Activated CD4-positive, CD25-positive, alpha-beta regulatory T cell treated with anti-CD3 and anti-CD28 coated beads, Interleukin-2, amount 50 U/mL, for 72 hours (primary cell): ENCODE measurements around the gene AHCYL2.
A peak's percentile ranks its signal among the peaks of the same experiment; 100 is the strongest.

Experiments used
- DNase-seq: peaks from one replicate; pipeline ENCODE4 v3.0.0; 2021

The AHCYL2 gene

GRCh38 chr7:129224251-129225205 is at the start of gene AHCYL2:
AHCYL2 (plus strand) TSS chr7:129225030.
- DNase-seq = peak; percentile 91

- no peak for DNase-seq
These were observed 47.7 kb upstream of the AHCYL2 start for GRCh38 chr7:129176916-129177710.

- no peak for DNase-seq
These were observed 39.7 kb upstream of the AHCYL2 start for GRCh38 chr7:129184981-129185670.

- DNase-seq = no peak
These were observed 38.0 kb upstream of the AHCYL2 start for GRCh38 chr7:129186749-129187260.

GRCh38 chr7:129187681-129188371 is 37.0 kb upstream of the AHCYL2 start:
- DNase-seq = no peak

- no peak for DNase-seq
These were observed 36.4 kb upstream of the AHCYL2 start, which contains the start of gene SMO for GRCh38 chr7:129188372-129188891. SMO (plus strand) TSS chr7:129188633; CDS start chr7:129189152, 519 bp downstream.

GRCh38 chr7:129188892-129189660 is 35.8 kb upstream of the AHCYL2 start:
- DNase-seq = no peak

- no peak for DNase-seq
These were observed 35.0 kb upstream of the AHCYL2 start for GRCh38 chr7:129189661-129190310.

- no peak for DNase-seq
These were observed 33.6 kb upstream of the AHCYL2 start for GRCh38 chr7:129191272-129191671.

- DNase-seq = no peak
These were observed 30.9 kb upstream of the AHCYL2 start for GRCh38 chr7:129193892-129194291.

GRCh38 chr7:129197771-129198170 is 27.1 kb upstream of the AHCYL2 start:
- no peak for DNase-seq

GRCh38 chr7:129199406-129199805 is 25.4 kb upstream of the AHCYL2 start:
- no peak for DNase-seq

GRCh38 chr7:129202058-129202777 is 22.6 kb upstream of the AHCYL2 start:
- no peak for DNase-seq

- no peak for DNase-seq
These were observed 21.6 kb upstream of the AHCYL2 start for GRCh38 chr7:129203050-129203741.

GRCh38 chr7:129205126-129205818 is 19.6 kb upstream of the AHCYL2 start:
- no peak for DNase-seq

GRCh38 chr7:129205987-129206785 is 18.6 kb upstream of the AHCYL2 start:
- DNase-seq = no peak

GRCh38 chr7:129208667-129209066 is 16.2 kb upstream of the AHCYL2 start:
- DNase-seq = no peak
